GM19463 (cell line): ENCODE data around the gene FAM193A.
"Not testable (repeated sequence)": the region's sequence is repeated elsewhere in the genome, so short reads cannot be mapped to it uniquely, and the experiment has no call there.

ENCODE experiments used
- ATAC-seq: cut with Tn5 transposase; IDR thresholded peaks from one replicate; pipeline ENCODE4 v1.9.1; 2021; ENCODE audit warnings: mild to moderate bottlenecking, moderate library complexity; ENCODE audit not compliant: unreplicated experiment

The FAM193A gene

DNA sequence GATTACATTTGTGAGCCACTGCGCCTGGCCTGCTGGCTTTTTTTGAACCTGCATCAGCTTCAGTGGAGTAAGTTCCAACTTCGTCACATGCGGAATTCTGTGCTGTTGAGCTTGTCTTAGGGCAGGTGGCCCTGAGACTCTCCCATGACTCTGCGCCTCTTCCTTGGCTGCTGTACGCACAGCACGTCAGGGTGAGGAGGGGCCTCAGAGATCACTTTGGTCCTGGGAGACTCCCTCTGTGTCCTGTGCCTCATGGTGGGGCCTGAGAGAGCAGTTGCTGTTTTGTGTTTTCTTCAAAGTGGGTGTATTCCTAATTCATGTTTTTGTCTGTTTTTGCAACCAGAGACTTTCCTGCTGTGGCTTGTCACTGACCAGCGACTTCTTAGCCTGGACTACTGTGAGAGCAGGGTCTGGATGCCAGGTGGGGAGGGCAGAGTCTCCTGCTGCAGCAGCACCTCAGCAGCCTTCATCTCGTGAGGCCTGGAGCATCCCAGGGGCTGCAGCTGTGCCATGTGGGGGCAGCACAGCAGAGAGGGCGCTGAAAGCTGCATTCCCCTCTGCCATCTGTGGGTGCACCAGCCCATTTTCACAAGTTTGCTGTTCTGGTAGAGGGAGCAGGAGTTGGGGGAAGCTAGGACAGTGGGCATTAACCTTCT lies 111.8 kb downstream of the FAM193A start:
- ATAC-seq: no peak

DNA sequence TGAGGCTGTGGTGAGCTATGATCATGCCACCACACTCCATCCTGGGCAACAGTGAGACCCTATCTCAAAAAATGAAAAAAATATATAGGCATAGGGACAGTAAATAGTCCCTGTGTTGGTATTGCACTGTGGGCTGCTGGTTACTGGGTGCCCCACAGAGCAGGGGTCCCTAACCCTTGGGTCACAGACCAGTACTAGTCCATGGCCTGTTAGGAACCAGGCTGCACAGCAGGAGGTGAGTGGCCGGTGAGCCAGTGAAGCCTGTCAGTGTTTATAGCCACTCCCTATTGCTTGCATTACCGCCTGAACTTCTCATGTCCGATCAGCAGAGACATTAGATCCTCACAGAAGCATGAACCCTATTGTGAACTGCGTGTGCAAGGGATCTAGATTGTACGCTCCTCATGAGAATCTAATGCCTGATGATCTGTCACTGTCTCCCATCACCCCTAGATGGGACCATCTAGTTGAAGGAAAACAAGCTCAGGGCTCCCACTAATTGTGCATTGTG lies 113.2 kb downstream of the FAM193A start:
- ATAC-seq: no peak

DNA sequence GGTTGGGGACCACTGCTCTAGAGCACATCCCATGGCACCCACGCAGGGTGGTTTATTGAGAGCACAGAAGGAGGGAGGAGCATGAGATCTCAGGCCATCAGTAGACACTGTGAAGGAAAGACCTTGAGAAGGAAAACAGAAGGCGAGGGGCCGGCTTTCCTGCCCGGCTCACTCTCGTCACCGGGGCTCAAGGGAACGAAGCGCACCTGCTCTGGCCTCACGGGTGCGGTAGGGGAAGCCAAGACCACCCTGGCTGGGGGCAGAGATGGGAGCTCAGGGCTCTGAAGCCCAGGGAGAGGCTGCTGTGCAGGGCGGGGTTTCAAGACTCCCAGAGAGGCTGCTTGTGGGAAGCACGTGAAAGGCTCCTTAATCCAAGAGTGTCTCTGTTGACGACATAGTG lies 113.8 kb downstream of the FAM193A start:
- no peak for ATAC-seq

- no peak for ATAC-seq
Measured at GRCh38 chr4:2651546-2651945, 115.1 kb downstream of the FAM193A start.

- no peak for ATAC-seq
Measured at GRCh38 chr4:2651998-2652397, 115.6 kb downstream of the FAM193A start.

- no peak for ATAC-seq
Measured at GRCh38 chr4:2652415-2653160, 116.1 kb downstream of the FAM193A start.

DNA sequence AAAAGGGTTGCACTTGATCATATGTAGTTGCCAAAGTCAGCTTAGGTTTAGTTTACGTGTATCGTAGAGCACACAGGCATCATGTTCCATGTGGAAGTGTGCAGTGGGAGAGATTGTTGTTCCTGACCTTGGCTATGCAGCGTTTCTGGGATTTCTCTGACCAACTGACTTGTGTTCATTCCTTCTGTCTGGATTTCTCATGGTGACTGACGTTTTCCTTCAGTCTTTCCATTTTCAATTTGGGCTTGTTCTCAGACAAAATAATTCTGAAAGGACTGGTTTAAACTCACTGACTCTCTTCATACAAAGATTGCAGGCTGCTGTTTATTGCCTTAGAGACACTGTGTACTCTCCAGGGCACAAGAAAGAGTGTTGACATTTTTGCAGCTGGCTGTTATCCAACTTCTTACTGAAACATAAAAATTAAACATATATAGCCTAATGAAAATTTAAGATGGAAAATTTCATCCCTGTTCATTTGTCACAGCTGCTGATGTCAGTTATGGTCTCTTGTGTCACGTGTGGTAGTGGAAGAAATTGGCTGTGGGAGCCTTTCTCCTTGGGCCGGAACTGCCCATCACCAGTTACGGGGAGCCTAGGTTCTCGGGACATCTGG lies 124.3 kb downstream of the FAM193A start:
- no peak for ATAC-seq

DNA sequence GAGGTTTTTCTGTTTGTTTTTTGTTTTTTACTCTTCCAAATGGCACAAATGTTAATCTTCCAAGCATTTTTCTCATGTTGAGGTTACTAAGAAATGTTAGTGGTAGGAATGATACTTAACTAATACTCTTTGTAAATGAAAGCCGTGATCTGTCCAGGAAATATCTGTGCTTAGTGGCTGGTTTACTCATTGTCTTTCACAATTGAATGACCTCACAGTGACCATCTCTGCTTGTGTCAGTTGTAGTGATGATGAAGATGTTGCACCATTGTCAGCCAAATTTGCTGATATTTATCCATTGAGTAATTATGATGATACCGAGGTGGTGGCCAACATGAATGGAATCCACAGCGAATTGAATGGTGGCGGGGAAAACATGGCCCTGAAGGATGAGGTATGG lies 126.2 kb downstream of the FAM193A start:
- no peak for ATAC-seq

DNA sequence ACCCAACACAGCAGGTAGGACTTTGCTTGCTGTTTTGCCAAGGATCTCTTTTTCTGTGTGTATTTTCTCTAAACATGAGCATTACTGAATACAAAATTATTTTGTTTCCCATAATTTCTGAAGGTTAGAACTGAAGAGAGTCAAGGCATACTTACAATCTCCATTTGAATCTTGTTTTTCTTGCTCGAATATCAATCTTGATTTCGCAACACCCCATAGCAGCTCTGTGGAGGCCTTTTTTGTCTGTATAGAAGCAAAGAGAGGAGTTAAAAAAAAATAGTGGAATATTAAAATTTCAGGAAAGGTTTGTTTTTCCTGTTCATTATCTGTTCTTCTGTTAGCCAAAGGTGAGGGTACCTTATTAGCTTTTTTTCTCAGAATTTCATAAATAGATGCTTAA lies 126.8 kb downstream of the FAM193A start:
- no peak for ATAC-seq

- no peak for ATAC-seq
Measured at GRCh38 chr4:2666722-2667247, 130.3 kb downstream of the FAM193A start.

- ATAC-seq: no peak
Measured at GRCh38 chr4:2667428-2667827, 131.0 kb downstream of the FAM193A start.

- ATAC-seq: no peak
Measured at GRCh38 chr4:2671267-2671895, 134.9 kb downstream of the FAM193A start.

DNA sequence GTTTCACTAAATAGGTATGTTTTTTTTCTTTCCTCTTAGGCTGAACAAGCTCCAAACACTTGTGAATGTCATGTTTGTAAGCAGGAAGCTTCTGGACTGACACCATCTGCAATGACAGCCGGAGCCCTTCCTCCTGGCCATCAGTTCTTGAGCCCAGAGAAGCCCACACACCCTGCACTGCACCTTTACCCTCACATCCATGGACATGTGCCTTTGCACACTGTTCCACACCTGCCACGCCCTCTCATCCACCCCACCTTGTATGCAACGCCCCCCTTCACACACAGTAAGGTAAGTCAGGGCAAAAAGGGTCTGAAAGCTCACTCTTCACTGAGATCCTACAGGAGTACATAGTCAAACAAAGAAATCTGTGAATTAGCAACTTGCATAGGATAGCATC lies 135.6 kb downstream of the FAM193A start:
- ATAC-seq: no peak

DNA sequence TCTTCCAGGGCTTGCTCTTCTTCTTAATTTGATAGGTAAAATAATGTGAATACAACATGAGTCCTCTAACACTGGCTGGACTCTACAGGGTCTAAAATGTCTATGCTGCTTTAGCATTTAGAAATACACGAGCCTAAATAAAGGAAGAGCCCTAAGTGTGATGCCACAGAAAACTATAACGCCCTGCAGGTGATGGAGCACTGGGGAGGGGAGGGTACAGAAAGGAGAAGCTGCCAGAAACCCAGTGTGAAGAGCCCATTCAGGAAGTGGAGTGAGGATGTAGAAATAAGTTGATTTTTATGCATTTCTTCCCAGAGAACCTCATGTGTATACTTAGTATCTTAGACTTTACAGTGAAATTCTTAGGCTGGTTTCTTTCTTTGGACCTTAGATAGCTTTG lies 136.3 kb downstream of the FAM193A start:
- no peak for ATAC-seq

DNA sequence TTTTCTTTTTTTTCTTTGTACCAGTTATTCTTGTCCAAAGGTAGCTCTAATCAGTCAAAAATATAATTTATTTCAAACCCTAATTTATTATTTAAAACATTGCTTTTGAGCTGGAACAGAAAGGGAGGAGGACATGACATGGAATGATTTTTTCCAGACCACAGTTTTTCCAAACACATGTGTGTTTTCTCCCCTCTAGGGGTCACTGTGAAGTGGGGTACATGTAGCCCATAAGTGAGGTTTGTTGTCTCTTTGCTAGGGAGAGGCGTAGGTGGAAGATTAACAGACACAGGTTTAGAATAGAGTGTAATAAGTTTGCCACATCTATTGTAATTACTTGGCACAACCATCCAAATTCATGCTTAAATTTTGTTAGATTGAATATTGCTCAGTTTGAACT lies 136.7 kb downstream of the FAM193A start:
- ATAC-seq: no peak

- not testable (repeated sequence) for ATAC-seq
Measured at GRCh38 chr4:2679762-2680161, 143.3 kb downstream of the FAM193A start.

DNA sequence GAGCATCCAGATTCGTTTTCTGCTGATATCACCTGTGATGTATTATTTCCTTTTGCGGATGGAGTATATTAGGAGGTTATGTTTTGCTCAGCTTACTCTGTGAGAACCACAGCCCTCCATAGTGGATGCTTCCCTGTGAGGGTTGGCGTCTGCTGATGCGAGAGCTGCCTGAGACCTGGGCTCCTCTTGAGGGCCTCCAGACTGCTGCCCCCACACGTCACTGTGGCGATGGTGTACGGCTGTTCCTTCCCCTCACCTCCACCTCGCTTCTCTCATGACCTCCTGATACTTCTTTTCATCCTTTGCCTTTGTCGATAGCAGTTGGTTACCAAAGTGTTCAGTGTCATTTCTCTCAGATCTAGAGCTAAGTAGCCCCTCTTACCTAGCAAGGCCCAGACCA lies 148.0 kb downstream of the FAM193A start:
- ATAC-seq: no peak

GRCh38 chr4:2685541-2685940 lies 149.1 kb downstream of the FAM193A start:
- no peak for ATAC-seq

DNA sequence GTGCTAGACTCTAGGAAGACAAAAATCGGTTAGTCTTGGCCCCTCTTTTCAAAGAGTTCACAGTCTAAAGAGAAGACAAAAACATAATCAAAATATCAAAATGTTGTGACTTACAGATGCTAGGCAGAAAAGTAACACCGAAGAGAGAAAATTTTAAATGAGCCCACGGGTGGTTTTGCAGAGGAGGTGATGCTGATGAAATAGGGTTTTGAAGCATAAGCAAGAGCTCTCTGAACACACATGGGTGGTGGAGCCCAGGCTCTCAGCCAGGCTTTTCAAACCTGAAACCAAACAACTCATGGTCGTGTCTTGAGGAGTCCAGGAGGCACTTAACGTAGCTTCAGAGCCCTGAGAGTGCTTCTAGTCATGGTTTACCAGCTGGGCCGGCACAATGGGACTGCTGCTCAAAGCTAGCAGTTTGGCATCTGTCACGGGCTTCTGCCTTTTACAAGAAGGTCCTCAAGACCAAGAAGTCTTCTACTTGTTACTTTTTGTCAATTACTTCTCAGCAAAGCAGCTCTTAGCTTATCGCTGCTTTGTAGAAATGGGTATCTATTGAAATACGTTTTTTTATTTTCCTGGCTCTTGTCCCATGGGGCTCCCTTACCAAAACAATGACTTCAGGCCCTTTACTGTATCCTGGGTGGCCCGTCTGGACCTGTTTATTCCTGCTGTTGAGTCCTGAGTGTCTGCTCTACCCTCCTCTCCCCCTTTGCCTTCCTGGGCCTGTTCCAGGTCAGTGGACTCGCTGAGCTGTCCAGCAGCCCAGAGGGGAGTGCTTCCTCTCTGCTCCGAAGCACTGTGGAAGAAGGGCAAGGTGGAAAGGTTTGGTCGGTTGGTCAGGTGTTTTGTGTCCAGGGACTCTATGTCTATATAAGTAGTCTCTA lies 150.2 kb downstream of the FAM193A start:
- ATAC-seq: no peak

DNA sequence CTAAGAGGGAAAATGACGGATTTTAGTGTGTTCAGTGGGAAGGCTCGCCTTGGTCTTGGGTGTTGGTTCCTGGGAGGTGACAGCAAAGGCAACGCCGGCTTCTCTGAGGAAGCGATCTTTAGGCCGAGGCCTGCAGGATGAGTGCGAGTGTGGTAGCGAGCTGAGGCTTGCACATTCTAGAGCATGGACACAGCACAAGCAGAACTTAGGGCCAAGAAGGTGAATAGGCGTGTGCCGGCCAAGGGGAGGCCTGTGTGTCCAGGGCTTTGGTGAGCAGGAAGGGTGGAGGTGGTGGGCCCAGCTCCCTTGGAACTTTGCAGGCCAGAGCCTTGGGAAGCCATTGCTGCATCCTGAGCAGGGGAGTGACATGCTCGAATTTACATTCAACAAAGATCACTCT lies 151.8 kb downstream of the FAM193A start:
- no peak for ATAC-seq
